GM19043 (cell line): ENCODE results near the gene IMMP2L.

Experiments used
- ATAC-seq: cut with Tn5 transposase; IDR thresholded peaks from one replicate; pipeline ENCODE4 v1.9.1; 2021; ENCODE audit warnings: low read depth; ENCODE audit not compliant: unreplicated experiment

The IMMP2L gene

GRCh38 chr7:111184987-111185386, 377.3 kb downstream of the IMMP2L start:
- ATAC-seq = no peak

- ATAC-seq = no peak
Measured at GRCh38 chr7:111183321-111183720, 379.0 kb downstream of the IMMP2L start.

DNA sequence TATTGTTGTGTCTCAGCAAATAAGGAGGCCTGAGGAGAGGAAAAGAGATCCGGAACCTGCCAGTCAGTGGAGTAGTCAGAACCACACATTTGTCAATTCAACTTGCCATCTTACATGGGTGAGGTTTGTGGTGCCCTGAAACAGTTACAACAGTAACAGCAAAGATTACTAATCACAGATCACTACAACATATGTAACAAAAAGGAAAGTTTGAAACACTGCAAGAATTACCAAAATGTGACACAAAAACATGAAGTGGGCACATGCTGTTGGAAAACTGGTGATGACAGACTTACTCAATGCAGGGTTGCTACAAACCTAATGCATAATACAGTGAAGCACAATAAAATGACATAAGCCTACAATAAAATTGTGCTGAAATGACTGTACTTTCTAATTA, 382.0 kb downstream of the IMMP2L start:
- ATAC-seq = no peak

DNA sequence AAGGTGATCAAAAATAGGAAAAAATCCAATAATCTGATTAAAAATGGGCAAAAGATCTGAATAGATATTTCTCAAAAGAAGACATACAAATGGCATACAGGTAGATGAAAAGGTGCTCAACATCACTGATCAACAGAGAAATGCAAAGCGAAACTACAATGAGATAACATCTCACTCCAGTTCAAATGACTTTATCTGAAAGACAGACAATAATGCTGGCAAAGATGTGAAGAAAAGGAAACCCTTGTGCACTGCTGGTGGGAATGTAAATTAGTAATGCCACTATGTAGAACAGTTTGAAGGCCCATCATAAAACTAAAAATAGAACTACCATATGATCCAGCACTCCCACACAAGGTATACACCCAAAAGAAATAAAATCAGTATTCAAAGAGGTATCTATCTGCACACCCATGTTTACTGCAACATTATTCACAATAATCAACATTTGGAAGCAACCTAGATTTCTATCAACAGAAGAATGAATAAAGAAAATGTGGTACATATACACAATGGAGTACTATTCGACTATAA, 386.3 kb downstream of the IMMP2L start:
- ATAC-seq = no peak

GRCh38 chr7:111174510-111174909, 387.8 kb downstream of the IMMP2L start:
- no peak for ATAC-seq

GRCh38 chr7:111173990-111174389, 388.3 kb downstream of the IMMP2L start:
- ATAC-seq = peak; percentile 70

GRCh38 chr7:111173528-111173927, 388.8 kb downstream of the IMMP2L start:
- no peak for ATAC-seq

DNA sequence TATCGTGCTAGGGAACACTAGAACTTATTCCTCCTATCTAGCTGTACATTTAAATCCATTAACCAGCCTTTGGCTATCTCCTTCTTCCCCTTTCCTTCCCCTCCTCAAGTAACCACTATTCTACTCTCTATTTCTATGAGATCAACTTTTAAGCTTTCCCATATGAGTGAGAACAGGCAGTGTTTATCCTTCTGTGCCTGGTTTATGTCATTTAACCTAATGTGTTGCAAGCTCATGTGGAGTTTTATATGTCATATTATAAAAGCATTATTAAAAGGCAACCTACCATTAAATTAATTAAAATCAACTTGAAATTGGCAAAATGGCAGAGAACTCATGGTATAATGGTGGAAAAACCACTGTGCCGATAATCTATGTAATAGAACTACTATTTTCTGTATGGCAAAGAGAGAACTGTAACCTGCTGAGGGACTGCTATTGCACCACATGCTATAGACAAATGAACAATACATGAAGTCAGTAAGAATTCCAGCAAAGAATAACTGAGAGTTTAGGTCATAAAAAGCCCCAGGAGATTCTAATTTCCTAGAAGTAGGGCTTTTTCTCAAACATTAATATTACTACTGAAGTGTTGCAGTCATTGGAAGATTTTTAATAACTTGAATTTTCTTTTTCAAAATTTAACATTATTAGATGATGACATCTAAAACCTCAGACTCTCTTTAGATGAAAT, 389.6 kb downstream of the IMMP2L start:
- no peak for ATAC-seq

- no peak for ATAC-seq
Measured at GRCh38 chr7:111168182-111168581, 394.1 kb downstream of the IMMP2L start.

DNA sequence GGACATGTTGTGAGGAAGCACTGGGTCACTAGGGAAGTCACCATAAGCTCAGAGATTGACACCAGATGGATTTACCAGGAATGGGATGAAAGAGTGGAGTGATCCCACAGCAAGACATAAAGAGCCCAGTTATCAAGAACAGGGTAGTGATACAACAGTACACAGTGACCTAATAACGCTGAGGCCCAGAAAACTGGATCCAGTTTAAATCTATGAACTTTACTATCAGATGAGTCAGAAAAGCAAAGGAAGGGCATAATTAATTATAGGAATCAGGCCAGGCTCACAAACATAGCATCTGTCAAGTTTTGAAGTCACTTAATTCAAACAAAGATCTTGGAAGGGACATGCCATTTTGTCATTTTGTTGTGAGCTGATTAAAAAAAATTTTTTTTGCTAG, 397.9 kb downstream of the IMMP2L start:
- no peak for ATAC-seq

DNA sequence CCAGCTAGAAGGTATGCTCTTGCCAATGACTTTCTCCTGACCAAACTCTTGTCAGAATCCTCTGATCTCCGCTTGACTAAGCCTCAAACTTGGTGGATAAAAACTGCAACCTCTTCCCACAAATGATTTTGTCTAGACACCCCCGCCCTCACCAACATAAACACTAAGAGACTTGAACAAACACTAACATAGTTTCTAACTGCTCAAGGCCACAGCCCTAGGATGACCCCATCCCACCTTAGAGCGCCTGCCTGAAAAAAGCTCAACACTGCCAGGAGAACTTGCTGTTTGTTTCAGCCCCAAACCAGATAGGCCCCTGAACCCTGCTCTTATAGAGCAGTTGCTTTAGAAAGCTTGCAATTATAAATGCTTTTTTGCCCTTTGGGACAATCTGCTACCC, 399.6 kb downstream of the IMMP2L start:
- ATAC-seq = no peak

GRCh38 chr7:111160297-111160696, 402.0 kb downstream of the IMMP2L start:
- no peak for ATAC-seq

DNA sequence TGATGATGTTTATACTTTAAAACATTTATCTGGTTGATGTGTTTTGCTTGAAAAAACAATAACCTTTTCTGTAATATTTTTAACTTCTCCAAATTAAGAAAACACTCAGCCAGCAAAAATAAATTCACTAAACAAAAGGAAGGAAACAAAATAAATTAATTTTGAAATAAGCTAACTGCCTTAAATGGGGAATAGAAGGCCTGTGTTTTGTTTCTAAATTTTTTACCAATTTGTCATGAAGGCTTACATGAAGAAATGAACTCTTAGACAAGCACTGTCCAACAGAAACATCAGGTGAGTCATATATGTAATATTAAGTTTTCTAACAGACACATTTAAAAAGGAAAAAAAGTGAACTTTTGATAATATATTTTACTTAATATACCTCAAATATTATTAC, 402.9 kb downstream of the IMMP2L start:
- ATAC-seq = no peak

- ATAC-seq = no peak
Measured at GRCh38 chr7:111150709-111151108, 411.6 kb downstream of the IMMP2L start.

DNA sequence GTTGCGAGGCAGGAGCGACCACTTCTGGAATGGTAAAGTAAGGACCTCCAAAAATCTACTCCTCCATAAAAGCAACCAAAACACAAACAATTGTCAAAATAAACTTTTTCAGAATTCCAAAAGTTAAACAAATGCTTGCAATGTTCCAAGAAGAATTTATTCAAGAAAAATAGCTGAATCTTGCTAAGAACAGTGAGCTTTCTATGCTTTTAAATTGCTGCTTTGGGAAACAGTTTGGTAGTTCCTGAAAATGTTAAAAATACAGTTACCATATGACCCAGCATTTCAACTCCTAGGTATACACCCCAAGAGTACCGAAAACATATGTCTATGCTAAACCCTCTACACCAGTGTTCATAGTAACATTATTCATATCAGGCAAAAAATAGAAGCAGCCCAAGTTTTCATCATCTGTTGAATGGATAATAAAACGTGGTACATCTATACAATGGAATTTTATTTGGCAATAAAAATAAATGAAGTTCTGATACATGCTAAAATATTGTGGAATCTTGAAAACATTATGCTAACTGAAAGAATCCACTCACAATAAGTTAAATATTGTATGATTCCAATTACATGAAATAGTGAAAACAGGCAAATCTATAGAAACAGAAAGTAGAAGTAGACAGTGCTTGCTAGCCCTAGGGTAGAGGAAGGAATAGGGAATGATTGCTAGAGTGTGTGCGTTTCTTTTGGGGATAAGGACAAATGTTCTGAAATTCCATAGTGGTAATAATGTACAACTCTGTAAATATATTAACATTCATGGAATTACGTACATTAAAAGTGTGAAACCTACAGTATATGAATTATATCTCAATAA, 414.4 kb downstream of the IMMP2L start:
- ATAC-seq = no peak

GRCh38 chr7:111146136-111146535, 416.2 kb downstream of the IMMP2L start:
- ATAC-seq = no peak

DNA sequence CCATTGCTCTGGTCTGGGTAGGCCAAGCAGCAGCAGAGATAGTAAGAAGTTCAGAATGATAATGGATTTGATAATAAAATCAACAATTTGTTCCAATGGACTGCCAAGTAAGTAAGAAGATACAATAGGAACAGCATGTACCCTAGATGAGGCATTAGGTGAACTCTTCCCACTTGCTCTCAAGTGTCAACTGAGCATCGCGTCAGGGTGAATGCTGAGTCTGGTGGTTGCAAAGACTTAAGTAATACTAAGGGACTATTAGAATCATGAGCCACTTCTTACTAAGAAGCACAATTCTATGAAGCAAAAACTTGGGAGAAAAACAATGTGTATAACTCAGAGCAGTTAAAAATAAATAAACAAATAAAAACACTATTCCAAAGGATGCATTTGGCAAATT, 416.8 kb downstream of the IMMP2L start:
- ATAC-seq = no peak

DNA sequence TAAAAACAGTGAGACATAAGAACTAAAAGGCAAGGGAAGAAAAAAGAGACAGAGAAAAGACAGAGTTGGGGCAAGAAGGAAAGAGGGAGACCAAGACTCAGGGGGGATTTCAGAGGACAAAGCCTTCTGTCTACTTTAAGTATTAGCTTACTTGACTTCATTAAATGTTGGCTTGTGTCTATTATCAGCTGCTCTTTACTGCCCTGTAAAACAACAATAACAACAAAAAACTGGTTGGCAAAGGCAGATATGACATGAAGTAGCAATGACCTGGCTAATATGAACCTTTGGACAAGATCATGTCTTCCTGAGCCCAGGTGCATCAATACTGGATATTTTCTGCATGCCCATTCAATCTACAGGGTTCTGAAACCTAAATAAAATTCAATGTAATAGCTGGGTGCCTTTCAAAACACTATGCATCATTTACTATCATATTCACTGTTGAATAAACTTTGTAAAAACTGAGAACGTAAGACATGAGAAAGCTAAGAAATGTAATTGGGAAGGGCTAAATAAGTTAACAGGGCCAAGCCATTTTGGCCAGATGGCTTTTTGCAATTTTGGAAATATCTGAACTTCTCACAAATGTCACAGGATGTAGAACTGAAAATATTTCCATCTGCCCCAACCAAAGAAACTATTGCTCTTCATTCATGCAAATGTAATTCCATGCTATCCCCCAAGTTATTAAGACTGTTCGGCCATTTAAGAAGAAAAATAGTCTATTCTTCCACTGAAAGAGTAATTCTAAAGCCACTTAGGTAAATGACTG, 422.0 kb downstream of the IMMP2L start:
- no peak for ATAC-seq

DNA sequence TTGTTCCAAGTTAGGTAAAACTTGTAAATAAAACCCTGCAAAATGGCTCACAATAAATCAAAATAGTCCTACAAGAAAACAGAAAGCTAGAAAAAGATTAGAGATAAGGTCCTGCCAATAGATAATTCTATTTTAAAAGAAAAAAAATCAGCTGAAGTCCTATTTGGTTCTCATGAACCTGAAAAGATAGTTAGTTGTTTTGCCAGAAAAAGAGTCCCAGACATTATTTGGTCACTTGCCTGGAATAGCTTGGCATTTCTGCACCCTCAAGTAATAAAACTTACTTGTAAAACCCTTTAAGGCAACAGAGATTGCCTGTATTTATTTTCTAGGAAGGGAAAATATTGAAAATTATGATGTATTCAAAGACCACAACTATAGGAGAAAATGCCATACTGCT, 423.7 kb downstream of the IMMP2L start:
- no peak for ATAC-seq

DNA sequence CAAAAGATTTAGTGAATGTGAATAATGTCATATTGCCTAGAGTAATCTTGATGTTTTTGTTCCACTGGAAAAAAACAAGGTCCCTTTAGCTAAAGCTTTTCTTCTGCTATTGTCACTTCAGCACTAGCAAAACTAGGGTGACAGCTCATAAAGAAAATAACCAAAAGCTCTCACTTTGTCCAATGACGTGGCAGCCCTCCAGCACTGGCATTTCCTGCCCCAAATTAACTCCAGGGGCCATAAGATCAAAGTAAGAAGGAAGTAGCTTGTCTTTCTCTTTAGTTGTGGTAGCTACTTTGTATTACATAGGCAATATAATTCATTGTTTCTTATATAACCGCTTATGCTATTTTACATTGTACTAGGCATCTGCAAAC, 424.1 kb downstream of the IMMP2L start:
- peak; percentile 98 for ATAC-seq
